ENCODE data around the gene MIF. TPM values are rescaled to one million over a fixed set of nuclear protein-coding genes. Genes with fewer than 3 reads are reported as not detected.
"Not testable (repeated sequence)": the region's sequence is repeated elsewhere in the genome, so short reads cannot be mapped to it uniquely, and the experiment has no call there.

Gene MIF
- total RNA-seq, 1 donor: 160 TPM

- H3K4me3 ChIP-seq (ENCODE audit: low read depth, low read length): no peak overlapping the region
- peak; percentile 96 for TF ChIP-seq CTCF (IDR thresholded peaks at IDR 0.05; ENCODE audit: insufficient read depth, low read length)
- peak; percentile 63 for DNase-seq (ENCODE audit: low read depth)
Observed at GRCh38 chr22:23849009-23850006, 44.9 kb upstream of the MIF start.

- H3K4me3 ChIP-seq (ENCODE audit: low read depth, low read length): no peak overlapping the region
- no peak for TF ChIP-seq CTCF (IDR thresholded peaks at IDR 0.05; ENCODE audit: insufficient read depth, low read length)
- no peak for DNase-seq (ENCODE audit: low read depth)
Observed at GRCh38 chr22:23850136-23850611, 44.0 kb upstream of the MIF start.

DNA sequence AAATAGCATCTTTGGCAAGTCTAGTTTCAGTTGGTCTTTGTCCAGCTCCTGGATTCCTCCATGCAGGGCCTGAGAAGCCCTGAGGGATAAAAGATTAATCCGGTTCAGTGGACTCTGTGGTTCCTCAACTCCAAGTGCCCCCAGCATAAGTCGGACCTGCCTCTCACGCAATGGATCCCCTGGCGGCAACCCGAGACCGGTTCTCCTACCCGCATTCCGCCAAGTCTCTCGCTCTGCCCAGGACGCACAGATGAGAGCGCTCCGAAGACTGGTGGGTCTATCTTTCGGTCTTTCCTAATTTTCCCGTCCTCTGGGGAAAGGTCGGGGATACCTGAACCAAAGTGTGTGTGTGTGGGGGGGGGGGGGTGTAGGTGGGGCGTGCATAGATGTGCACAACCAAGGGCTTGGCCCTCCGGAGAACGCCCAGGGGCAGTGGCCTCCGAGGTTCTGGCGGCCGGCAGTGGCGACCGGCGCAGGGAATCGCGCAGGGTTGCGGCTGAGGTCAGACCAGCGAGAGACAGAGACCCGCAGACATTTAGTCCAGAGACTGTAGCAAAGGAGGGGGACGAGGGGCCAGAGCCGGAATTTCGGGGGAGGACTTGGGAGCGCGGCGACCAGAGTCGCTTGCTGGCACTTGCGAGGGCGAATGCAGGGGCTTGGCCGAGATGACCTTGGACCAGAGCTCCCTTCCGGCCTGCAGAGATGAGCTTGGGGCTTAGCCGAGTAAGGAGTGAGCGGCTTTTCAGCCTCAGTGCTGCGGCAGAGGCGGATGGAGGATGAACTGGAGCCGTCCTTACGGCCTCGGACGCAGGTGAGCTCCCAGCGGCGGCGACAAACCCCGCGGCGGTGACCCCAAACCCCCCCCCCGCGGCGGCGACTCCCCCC lies 37.2 kb upstream of the MIF start:
- peak overlapping the region; percentile 86 for H3K4me3 ChIP-seq (ENCODE audit: low read depth, low read length)
- peak; percentile 30 for TF ChIP-seq CTCF (IDR thresholded peaks at IDR 0.05; ENCODE audit: insufficient read depth, low read length)
- DNase-seq (ENCODE audit: low read depth): peak; percentile 56

GRCh38 chr22:23857606-23858483 lies 36.3 kb upstream of the MIF start, which contains the start of gene SLC2A11:
SLC2A11 (plus strand) TSS chr22:23857875; CDS start chr22:23858000, 125 bp downstream.
- TF ChIP-seq CTCF (IDR thresholded peaks at IDR 0.05; ENCODE audit: insufficient read depth, low read length): peak; percentile 51
- peak within 1 kb of the TSS; percentile 86 for H3K4me3 ChIP-seq (ENCODE audit: low read depth, low read length)
- DNase-seq (ENCODE audit: low read depth): peak; percentile 97

DNA sequence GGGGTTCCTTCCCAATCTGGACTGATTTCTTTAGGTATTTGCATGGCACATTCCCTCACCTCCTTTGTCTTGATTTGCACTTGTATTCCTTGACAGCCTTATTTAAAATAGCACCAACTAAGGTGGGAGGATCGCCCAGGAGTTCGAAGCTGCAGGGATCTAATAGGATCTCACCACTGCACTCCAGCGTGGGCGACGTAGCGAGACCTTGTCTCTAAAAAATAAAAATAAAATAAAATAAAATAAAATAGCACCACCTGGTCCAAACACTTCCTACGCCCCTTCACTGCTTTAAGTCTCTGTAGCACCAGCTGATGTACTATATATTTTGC lies 35.7 kb upstream of the MIF start:
- no peak for TF ChIP-seq CTCF (IDR thresholded peaks at IDR 0.05; ENCODE audit: insufficient read depth, low read length)
- peak overlapping the region; percentile 86 for H3K4me3 ChIP-seq (ENCODE audit: low read depth, low read length)
- no peak for DNase-seq (ENCODE audit: low read depth)

DNA sequence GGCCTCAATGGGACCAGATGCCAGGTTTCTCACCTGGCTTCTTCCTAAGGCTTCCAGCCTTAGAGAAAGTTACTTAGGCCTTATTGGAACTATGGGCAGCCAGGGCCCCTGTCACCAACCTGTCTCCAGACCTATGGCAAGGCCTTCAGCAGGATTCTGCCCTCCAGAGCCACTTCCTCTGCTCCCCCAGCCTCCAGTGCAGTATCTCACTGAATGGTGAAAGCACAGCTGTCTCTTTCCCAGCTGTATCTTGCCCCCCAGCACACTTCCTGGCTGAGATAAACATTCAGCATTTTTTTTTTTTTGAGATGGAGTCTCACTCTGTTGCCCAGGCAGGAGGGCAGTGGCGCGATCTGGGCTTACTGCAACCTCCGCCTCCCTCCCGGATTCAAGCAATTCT lies 35.0 kb upstream of the MIF start:
- H3K4me3 ChIP-seq (ENCODE audit: low read depth, low read length): no peak overlapping the region
- no peak for DNase-seq (ENCODE audit: low read depth)
- TF ChIP-seq CTCF (IDR thresholded peaks at IDR 0.05; ENCODE audit: insufficient read depth, low read length): no peak

DNA sequence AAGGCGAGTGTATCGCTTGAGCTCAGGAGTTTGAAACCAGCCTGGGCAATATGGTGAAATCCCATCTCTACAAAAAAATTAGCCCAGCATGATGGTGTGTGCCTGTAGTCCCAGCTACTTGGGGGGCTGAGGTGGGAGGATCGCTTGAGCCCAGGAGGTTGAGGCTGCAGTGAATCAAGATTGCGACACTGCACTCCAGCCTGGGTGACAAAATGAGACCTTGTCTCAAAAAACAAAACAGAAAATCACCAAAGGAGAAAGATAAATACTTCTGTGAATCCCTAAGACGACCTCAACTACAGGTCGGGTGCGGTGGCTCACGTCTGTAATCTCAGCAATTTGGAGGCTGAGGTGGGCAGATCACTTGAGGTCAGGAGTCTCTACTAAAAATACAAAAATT lies 34.0 kb upstream of the MIF start:
- not testable (repeated sequence) for H3K4me3 ChIP-seq (ENCODE audit: low read depth, low read length); DNase-seq (ENCODE audit: low read depth)

Measured in fibroblast of the aortic adventitia (primary cell).